Kidney epithelial cell (primary cell): ENCODE measurements around the gene FAM83E. TPM values are rescaled to one million over a fixed set of nuclear protein-coding genes. Genes with fewer than 3 reads are reported as not detected.

Experiments
- DNase-seq: peaks from one replicate; pipeline ENCODE4 v3.0.0-alpha.2; 2010; ENCODE audit warnings: low read depth
- H3K27me3 ChIP-seq: 2 replicates; pipeline ENCODE4 v1.6.0; 2011; ENCODE audit warnings: low read length; ENCODE audit not compliant: control insufficient read depth, insufficient read depth
- H3K36me3 ChIP-seq: 2 replicates; pipeline ENCODE4 v1.5.1; 2011; ENCODE audit warnings: low read length; ENCODE audit not compliant: control insufficient read depth, insufficient read depth
- H3K4me3 ChIP-seq: 2 replicates; pipeline ENCODE4 v1.5.1; 2011; ENCODE audit warnings: low read depth, mild to moderate bottlenecking, control low read depth, low read length
- total RNA-seq: library from RNA; depleted of rRNA; stranded (reverse); fragments of >200 nt; gene quantifications from 2 replicates; pipeline ENCODE4 v1.2.3, GENCODE V29; 2015
- TF ChIP-seq, protein P1 (sequence below): IDR thresholded peaks from 2 replicates; pipeline ENCODE4 v1.5.1; 2011; ENCODE audit warnings: mild to moderate bottlenecking, moderate library complexity, low read length, control low read depth, inconsistent platforms; ENCODE audit not compliant: insufficient read depth, poor library complexity, severe bottlenecking

FAM83E gene
- total RNA-seq, 1 donor from 2014 or later, result 0.25 TPM

DNA sequence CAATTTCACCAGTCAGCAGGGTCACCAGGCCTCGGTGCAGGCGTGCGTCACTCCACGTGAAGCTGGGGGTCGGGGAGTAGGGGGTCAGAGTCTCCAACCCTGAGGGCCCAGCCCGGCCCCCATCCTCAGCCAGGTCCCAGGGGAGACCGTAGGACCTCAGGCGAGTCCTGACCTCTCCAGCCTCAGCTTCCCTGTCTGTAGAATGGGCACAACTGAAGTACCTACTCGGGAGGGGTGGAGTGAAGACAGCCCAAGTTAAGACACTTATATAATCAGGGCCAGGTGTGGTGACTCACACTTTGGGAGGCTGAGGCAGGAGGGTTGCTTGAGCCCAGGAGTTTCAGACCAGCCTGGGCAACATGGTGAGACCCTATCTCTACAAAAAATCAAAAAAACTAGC lies 11.0 kb downstream of the FAM83E start:
- TF ChIP-seq, protein P1, sequence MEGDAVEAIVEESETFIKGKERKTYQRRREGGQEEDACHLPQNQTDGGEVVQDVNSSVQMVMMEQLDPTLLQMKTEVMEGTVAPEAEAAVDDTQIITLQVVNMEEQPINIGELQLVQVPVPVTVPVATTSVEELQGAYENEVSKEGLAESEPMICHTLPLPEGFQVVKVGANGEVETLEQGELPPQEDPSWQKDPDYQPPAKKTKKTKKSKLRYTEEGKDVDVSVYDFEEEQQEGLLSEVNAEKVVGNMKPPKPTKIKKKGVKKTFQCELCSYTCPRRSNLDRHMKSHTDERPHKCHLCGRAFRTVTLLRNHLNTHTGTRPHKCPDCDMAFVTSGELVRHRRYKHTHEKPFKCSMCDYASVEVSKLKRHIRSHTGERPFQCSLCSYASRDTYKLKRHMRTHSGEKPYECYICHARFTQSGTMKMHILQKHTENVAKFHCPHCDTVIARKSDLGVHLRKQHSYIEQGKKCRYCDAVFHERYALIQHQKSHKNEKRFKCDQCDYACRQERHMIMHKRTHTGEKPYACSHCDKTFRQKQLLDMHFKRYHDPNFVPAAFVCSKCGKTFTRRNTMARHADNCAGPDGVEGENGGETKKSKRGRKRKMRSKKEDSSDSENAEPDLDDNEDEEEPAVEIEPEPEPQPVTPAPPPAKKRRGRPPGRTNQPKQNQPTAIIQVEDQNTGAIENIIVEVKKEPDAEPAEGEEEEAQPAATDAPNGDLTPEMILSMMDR, result no peak
- Histone ChIP-seq H3K4me3 (no peak overlapping the region), H3K36me3 (no peaks in the 10 kb centered on the region), H3K27me3 (peaks cover 7% of the 10 kb centered on the region)
- no peak for DNase-seq

DNA sequence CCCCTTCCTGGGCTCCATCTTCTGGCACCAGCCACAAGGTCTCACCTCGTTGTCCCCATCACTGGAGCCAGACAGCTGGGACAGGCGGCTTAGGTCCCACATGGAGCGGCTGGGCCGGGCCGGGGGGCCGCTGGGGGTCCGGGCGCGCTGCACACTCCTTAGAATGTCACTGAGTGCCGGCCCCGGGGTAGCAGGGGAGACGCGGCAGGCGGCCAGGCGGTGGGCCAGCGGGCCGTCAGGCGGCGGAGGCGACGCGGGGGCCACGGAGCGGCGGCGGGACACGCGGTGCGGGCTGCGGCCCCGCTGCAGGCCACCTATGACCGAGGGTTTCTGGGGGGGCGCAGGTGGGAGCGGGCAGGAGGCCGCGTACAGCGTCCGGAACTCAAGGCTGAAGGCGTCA lies 11.4 kb downstream of the FAM83E start:
- DNase-seq, result no peak
- peaks cover 8% of the 10 kb centered on the region for H3K27me3 ChIP-seq
- H3K36me3 ChIP-seq, result no peaks in the 10 kb centered on the region
- H3K4me3 ChIP-seq, result no peak overlapping the region
- TF ChIP-seq, protein P1, result no peak

DNA sequence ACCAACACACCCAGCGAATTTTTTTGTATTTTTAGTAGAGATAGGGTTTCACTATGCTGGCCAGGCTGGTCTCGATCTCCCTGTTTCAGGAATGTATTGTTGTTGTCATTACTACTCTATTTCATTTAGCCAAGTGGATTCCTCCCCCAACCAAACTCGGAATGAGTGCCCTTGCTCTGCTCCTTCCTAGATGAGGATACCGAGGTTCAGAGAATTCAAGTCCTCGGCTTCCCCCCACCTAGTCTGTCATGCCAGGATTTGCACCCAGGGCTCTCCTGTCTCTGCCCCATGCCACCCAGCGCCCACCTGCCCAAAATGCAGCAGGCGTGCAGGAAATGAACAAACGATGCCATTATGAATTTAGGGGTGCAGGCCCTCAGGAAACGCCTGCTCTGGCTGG lies 11.9 kb downstream of the FAM83E start:
- no peaks in the 10 kb centered on the region for H3K36me3 ChIP-seq
- TF ChIP-seq, protein P1, result no peak
- DNase-seq, result no peak

DNA sequence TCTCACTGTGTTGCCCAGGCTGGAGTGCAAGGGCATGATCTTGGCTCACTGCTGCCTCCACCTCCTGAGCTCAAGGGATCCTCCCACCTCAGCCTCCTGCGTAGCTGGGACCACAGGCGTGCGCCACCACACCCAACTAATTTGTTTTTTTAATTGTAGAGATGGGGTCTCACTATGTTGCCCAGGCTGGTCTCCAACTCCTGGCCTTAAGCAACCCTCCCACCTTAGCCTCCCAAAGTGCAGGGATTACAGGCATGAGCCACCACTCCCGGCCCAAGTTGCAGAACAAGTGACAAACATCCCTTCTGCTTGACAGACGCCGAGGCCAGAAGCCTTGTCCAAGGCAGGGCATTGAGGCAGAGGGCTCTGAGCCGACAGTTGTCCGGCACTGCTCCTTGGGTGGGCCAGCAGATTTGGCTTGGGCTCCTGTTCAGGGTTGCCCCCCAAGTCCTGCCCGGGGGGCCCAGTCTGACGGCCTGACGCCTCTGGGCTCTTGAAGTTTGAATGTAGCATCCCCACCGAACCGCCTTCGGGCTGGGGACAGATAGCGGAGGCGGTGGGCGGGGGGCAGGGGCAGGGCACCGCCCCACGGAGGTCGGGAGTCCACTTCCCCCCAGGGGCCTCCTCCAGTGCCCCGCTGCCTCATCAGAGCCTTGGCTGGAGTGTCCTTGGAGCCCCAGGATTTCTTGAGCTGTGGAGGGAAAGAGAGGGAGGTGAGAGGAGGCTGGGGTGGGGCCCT lies 14.0 kb downstream of the FAM83E start:
- no peaks in the 10 kb centered on the region for H3K36me3 ChIP-seq
- DNase-seq, result no peak
- H3K27me3 ChIP-seq, result peaks cover 11% of the 10 kb centered on the region
- TF ChIP-seq, protein P1, result no peak
- H3K4me3 ChIP-seq, result no peak overlapping the region

More for the DNA sequence above, 11.9 kb downstream of the FAM83E start:
- Histone ChIP-seq H3K4me3 (no peak overlapping the region), H3K27me3 (peaks cover 10% of the 10 kb centered on the region)

DNA sequence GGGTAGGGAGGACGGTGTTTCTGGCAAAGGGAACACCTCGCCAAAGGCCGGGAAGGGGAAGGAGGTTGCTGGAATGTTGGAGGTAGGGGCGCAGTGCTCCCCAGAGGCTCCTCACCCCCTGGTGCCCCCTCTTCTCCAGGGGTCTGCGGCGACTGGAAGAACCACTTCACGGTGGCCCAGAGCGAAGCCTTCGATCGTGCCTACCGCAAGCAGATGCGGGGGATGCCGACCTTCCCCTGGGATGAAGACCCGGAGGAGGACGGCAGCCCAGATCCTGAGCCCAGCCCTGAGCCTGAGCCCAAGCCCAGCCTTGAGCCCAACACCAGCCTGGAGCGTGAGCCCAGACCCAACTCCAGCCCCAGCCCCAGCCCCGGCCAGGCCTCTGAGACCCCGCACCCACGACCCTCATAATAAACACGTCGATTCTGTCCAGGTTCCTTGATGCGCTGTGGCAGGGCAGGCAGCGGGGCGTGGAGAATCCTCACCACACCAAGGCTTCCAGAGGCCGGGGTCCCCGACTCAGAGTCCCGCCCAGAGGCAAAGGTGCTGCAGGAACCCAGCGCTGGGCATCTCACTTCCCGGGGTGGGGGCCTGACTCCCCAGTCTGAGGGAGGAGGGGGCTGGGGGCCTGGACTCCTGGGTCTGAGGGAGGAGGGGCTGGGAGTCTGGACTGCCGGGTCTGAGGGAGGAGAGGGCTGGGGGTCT lies 15.7 kb downstream of the FAM83E start:
- Histone ChIP-seq H3K27me3 (peaks cover 11% of the 10 kb centered on the region), H3K36me3 (no peaks in the 10 kb centered on the region), H3K4me3 (no peak overlapping the region)
- DNase-seq, result no peak
- TF ChIP-seq, protein P1, result no peak
